Epithelial cell of proximal tubule (primary cell): ENCODE measurements around the gene ACOT8. TPM values are rescaled to one million over a fixed set of nuclear protein-coding genes. Genes with fewer than 3 reads are reported as not detected.
A peak's percentile ranks its signal among the peaks of the same experiment; 100 is the strongest.

Experiments used
- DNase-seq: peaks from one replicate; pipeline ENCODE4 v3.0.0-alpha.2; 2011; ENCODE audit warnings: low read depth
- H3K4me3 ChIP-seq: 2 replicates; pipeline ENCODE4 v1.5.1; 2011; ENCODE audit warnings: low read depth, mild to moderate bottlenecking, low read length
- CTCF ChIP-seq: conservative IDR thresholded peaks from 2 replicates; pipeline ENCODE4 v1.5.1; 2012; ENCODE audit warnings: low read depth, mild to moderate bottlenecking, low read length
- total RNA-seq: library from RNA; depleted of rRNA; stranded (reverse); fragments of >200 nt; gene quantifications from 2 replicates; pipeline ENCODE4 v1.2.3, GENCODE V29; 2015

ACOT8 gene
- total RNA-seq, 1 donor from 2014 or later, result 29.1 TPM

GRCh38 chr20:45842169-45842812, 14.9 kb downstream of the ACOT8 start:
- no peak for TF ChIP-seq CTCF
- DNase-seq, result no peak
- H3K4me3 ChIP-seq, result no peak overlapping the region

GRCh38 chr20:45841407-45842129, 15.6 kb downstream of the ACOT8 start:
- no peak for DNase-seq
- TF ChIP-seq CTCF, result no peak

GRCh38 chr20:45840700-45841198, 16.4 kb downstream of the ACOT8 start:
- no peak for DNase-seq
- TF ChIP-seq CTCF, result no peak
- no peak overlapping the region for H3K4me3 ChIP-seq

More at GRCh38 chr20:45841407-45842129, 15.6 kb downstream of the ACOT8 start:
- H3K4me3 ChIP-seq, result no peak overlapping the region

GRCh38 chr20:45836841-45837240, 20.4 kb downstream of the ACOT8 start:
- no peak for TF ChIP-seq CTCF
- DNase-seq, result no peak
- H3K4me3 ChIP-seq, result no peak overlapping the region

GRCh38 chr20:45835825-45836224, 21.4 kb downstream of the ACOT8 start:
- DNase-seq, result no peak
- H3K4me3 ChIP-seq, result no peak overlapping the region
- TF ChIP-seq CTCF, result no peak

GRCh38 chr20:45835329-45835765, 21.8 kb downstream of the ACOT8 start:
- H3K4me3 ChIP-seq, result no peak overlapping the region
- TF ChIP-seq CTCF, result peak; percentile 7
- no peak for DNase-seq

GRCh38 chr20:45834797-45835161, 22.4 kb downstream of the ACOT8 start:
- peak overlapping the region; percentile 88 for H3K4me3 ChIP-seq
- DNase-seq, result no peak
- no peak for TF ChIP-seq CTCF
